ES-I3 (cell line): ENCODE data around the gene LAMC3.

Source experiments
- H3K36me3 ChIP-seq: 2 replicates; pipeline ENCODE4 v1.6.1; 2013; ENCODE audit warnings: mild to moderate bottlenecking, low read length, control low read depth, moderate library complexity; ENCODE audit not compliant: insufficient read depth
- H3K4me1 ChIP-seq: 2 replicates; pipeline ENCODE4 v1.6.1; 2013; ENCODE audit warnings: mild to moderate bottlenecking, control low read depth, low read length; ENCODE audit not compliant: insufficient read depth
- H3K9ac ChIP-seq: 2 replicates; pipeline ENCODE4 v1.6.1; 2013; ENCODE audit warnings: low read depth, mild to moderate bottlenecking, low read length, moderate library complexity
- H3K9me3 ChIP-seq: 2 replicates; pipeline ENCODE4 v1.6.1; 2013; ENCODE audit warnings: mild to moderate bottlenecking, low read length, moderate library complexity; ENCODE audit not compliant: control insufficient read depth, insufficient read depth

Gene LAMC3

GRCh38 chr9:131006601-131007000 lies 2.4 kb upstream of the LAMC3 start:
- Histone ChIP-seq H3K4me1 (peaks cover 14% of the 10 kb centered on the region), H3K36me3 (no peaks in the 10 kb centered on the region), H3K9ac (no peak overlapping the region), H3K9me3 (no peaks in the 10 kb centered on the region; the same call in 1 of the 2 replicates)

GRCh38 chr9:131008086-131008485 lies 888 bp upstream of the LAMC3 start:
- H3K9ac ChIP-seq, result no peak overlapping the region
- no peaks in the 10 kb centered on the region; the same call in 1 of the 2 replicates for H3K9me3 ChIP-seq
- H3K4me1 ChIP-seq, result peaks cover 21% of the 10 kb centered on the region
- H3K36me3 ChIP-seq, result no peaks in the 10 kb centered on the region

- H3K9me3 ChIP-seq, result no peaks in the 10 kb centered on the region; the same call in 1 of the 2 replicates
- no peaks in the 10 kb centered on the region for H3K36me3 ChIP-seq
- peak overlapping the region; percentile 59; the same call in 1 of the 2 replicates for H3K9ac ChIP-seq
- peaks cover 21% of the 10 kb centered on the region for H3K4me1 ChIP-seq
Observed at GRCh38 chr9:131008563-131008908, 438 bp upstream of the LAMC3 start.

- Histone ChIP-seq H3K4me1 (peaks cover 21% of the 10 kb centered on the region), H3K9ac (peak overlapping the region; percentile 13; the same call in 1 of the 2 replicates), H3K9me3 (no peaks in the 10 kb centered on the region), H3K36me3 (no peaks in the 10 kb centered on the region)
Observed at GRCh38 chr9:131010482-131011273, 1.7 kb downstream of the LAMC3 start.

- Histone ChIP-seq H3K9ac (no peak overlapping the region), H3K36me3 (no peaks in the 10 kb centered on the region), H3K9me3 (no peaks in the 10 kb centered on the region), H3K4me1 (peaks cover 21% of the 10 kb centered on the region)
Observed at GRCh38 chr9:131011274-131012022, 2.5 kb downstream of the LAMC3 start.

GRCh38 chr9:131012023-131012334 lies 3.0 kb downstream of the LAMC3 start:
- no peak overlapping the region for H3K9ac ChIP-seq
- no peaks in the 10 kb centered on the region for H3K9me3 ChIP-seq
- H3K36me3 ChIP-seq, result no peaks in the 10 kb centered on the region
- H3K4me1 ChIP-seq, result peaks cover 21% of the 10 kb centered on the region

- no peak overlapping the region for H3K9ac ChIP-seq
- H3K4me1 ChIP-seq, result peaks cover 21% of the 10 kb centered on the region
- H3K36me3 ChIP-seq, result no peaks in the 10 kb centered on the region
- no peaks in the 10 kb centered on the region for H3K9me3 ChIP-seq
Observed at GRCh38 chr9:131012396-131012917, 3.5 kb downstream of the LAMC3 start.

- Histone ChIP-seq H3K36me3 (no peaks in the 10 kb centered on the region), H3K4me1 (peaks cover 21% of the 10 kb centered on the region), H3K9me3 (no peaks in the 10 kb centered on the region), H3K9ac (no peak overlapping the region)
Observed at GRCh38 chr9:131013015-131013755, 4.2 kb downstream of the LAMC3 start.

- no peaks in the 10 kb centered on the region for H3K9me3 ChIP-seq
- no peak overlapping the region for H3K9ac ChIP-seq
- H3K36me3 ChIP-seq, result no peaks in the 10 kb centered on the region
- H3K4me1 ChIP-seq, result peaks cover 21% of the 10 kb centered on the region
Observed at GRCh38 chr9:131013771-131014676, 5.0 kb downstream of the LAMC3 start.

GRCh38 chr9:131015112-131015511 lies 6.1 kb downstream of the LAMC3 start:
- no peak overlapping the region for H3K9ac ChIP-seq
- H3K9me3 ChIP-seq, result no peaks in the 10 kb centered on the region
- no peaks in the 10 kb centered on the region for H3K36me3 ChIP-seq
- peaks cover 20% of the 10 kb centered on the region for H3K4me1 ChIP-seq

GRCh38 chr9:131015876-131016397 lies 7.0 kb downstream of the LAMC3 start:
- H3K9ac ChIP-seq, result no peak overlapping the region

GRCh38 chr9:131017067-131017466 lies 8.1 kb downstream of the LAMC3 start:
- Histone ChIP-seq H3K9me3 (no peaks in the 10 kb centered on the region), H3K4me1 (peaks cover 2% of the 10 kb centered on the region; the same call in 1 of the 2 replicates), H3K36me3 (no peaks in the 10 kb centered on the region), H3K9ac (no peak overlapping the region)

More at GRCh38 chr9:131015876-131016397, 7.0 kb downstream of the LAMC3 start:
- H3K36me3 ChIP-seq, result no peaks in the 10 kb centered on the region
- peaks cover 11% of the 10 kb centered on the region for H3K4me1 ChIP-seq
- H3K9me3 ChIP-seq, result no peaks in the 10 kb centered on the region

GRCh38 chr9:131018621-131019020 lies 9.6 kb downstream of the LAMC3 start:
- Histone ChIP-seq H3K4me1 (no peaks in the 10 kb centered on the region), H3K9ac (no peak overlapping the region), H3K9me3 (no peaks in the 10 kb centered on the region), H3K36me3 (no peaks in the 10 kb centered on the region)
